HepG2 (cell line): Measurements from ENCODE around the gene IQGAP3. TPM values are rescaled to one million over a fixed set of nuclear protein-coding genes. Genes with fewer than 3 reads are reported as not detected.

Experiments used
- BCL6 ChIP-seq: IDR thresholded peaks from 2 replicates; pipeline ENCODE4 v1.6.1; 2016; ENCODE audit warnings: missing genetic modification reagents, missing compliant biosample characterization
- FOXK1 ChIP-seq: sonication (generic); formaldehyde crosslinking; IDR thresholded peaks from 2 replicates; pipeline ENCODE4 v1.4.0; 2020; ENCODE audit warnings: low read depth, missing genetic modification reagents, borderline replicate concordance
- JUN ChIP-seq: sonication (generic); formaldehyde crosslinking; IDR thresholded peaks from 2 replicates; pipeline ENCODE4 v1.4.0; 2020; ENCODE audit warnings: mild to moderate bottlenecking, missing genetic modification reagents
- KLF6 ChIP-seq: IDR thresholded peaks from 2 replicates; pipeline ENCODE4 v1.8.0; 2016; ENCODE audit warnings: missing biosample characterization, missing genetic modification reagents
- KMT2A ChIP-seq: sonication (generic); formaldehyde crosslinking; IDR thresholded peaks from 2 replicates; pipeline ENCODE4 v1.4.0; 2020; ENCODE audit warnings: missing genetic modification reagents
- MAF1 ChIP-seq: sonication (generic); formaldehyde crosslinking; IDR thresholded peaks from 2 replicates; pipeline ENCODE4 v1.5.0; 2020; ENCODE audit warnings: missing genetic modification reagents, borderline replicate concordance
- MATR3 ChIP-seq: sonication (generic); formaldehyde crosslinking; IDR thresholded peaks from 2 replicates; pipeline ENCODE4 v1.4.0; 2020; ENCODE audit warnings: missing genetic modification reagents
- NR0B2 ChIP-seq: sonication (generic); formaldehyde crosslinking; IDR thresholded peaks from 2 replicates; pipeline ENCODE4 v1.4.0; 2020; ENCODE audit warnings: mild to moderate bottlenecking, missing genetic modification reagents
- SRF ChIP-seq: IDR thresholded peaks from 2 replicates; pipeline ENCODE4 v1.6.1; 2011; ENCODE audit warnings: mild to moderate bottlenecking, low read depth, low read length, moderate library complexity
- TAF15 ChIP-seq: fragments of 200-400 bp; formaldehyde crosslinking; IDR thresholded peaks from one replicate; pipeline ENCODE4 v1.6.1; 2018; ENCODE audit warnings: mild to moderate bottlenecking, low read depth, low read length; ENCODE audit not compliant: poor library complexity, severe bottlenecking
- THYN1 ChIP-seq: sonication (generic); formaldehyde crosslinking; IDR thresholded peaks from 2 replicates; pipeline ENCODE4 v1.8.1; 2023; ENCODE audit warnings: low read depth, mild to moderate bottlenecking, moderate library complexity, missing genetic modification reagents, borderline replicate concordance
- ZFP90 ChIP-seq: sonication (generic); formaldehyde crosslinking; IDR thresholded peaks from 2 replicates; pipeline ENCODE4 v1.8.0; 2022; ENCODE audit warnings: missing genetic modification reagents, mild to moderate bottlenecking, inconsistent platforms, borderline replicate concordance
- ZKSCAN1 ChIP-seq: fragments of 150-350 bp; IDR thresholded peaks from 2 replicates; pipeline ENCODE4 v1.6.1; 2014; ENCODE audit warnings: low read length
- ZNF709 ChIP-seq: sonication (generic); formaldehyde crosslinking; IDR thresholded peaks from 2 replicates; pipeline ENCODE4 v1.5.0; 2020; ENCODE audit warnings: mild to moderate bottlenecking, missing genetic modification reagents
- ZNF891 ChIP-seq: sonication (generic); formaldehyde crosslinking; IDR thresholded peaks from 2 replicates; pipeline ENCODE4 v1.5.0; 2020; ENCODE audit warnings: mild to moderate bottlenecking, missing genetic modification reagents
- polyA plus RNA-seq, 8 experiments: library from polyadenylated mRNA; depleted of rRNA in 3 of 8; stranded (reverse) in 7 of 8; unstranded in 1 of 8; fragments of >200 nt; fragmentation: Illumina TruSeq in 4 of 8; extraction: Trizol in 4 of 8; gene quantifications; 2 replicates each; pipeline versions ENCODE4 v1.2.1 to v1.2.3, GENCODE V29; 2011 to 2016; ENCODE audit warnings: low read depth in 4 of 8, missing spikeins in 1 of 8, mixed read lengths in 1 of 8; ENCODE audit not compliant: insufficient read depth in 1 of 8
- total RNA-seq, 5 experiments: library from RNA; depleted of rRNA; stranded (reverse); fragments of >200 nt; fragmentation: Illumina TruSeq; extraction: Trizol; gene quantifications; 2 replicates each; pipeline ENCODE4 v1.2.3, GENCODE V29; 2016; ENCODE audit warnings: low read depth in 1 of 5
- TF ChIP-seq, protein P1 (sequence below): sonication (generic); formaldehyde crosslinking; IDR thresholded peaks from 2 replicates; pipeline ENCODE4 v1.8.1; 2023; ENCODE audit warnings: missing genetic modification reagents, inconsistent platforms, borderline replicate concordance
- TF ChIP-seq, protein P2 (sequence below), 2 experiments: fragments of 450-650 bp in 1 of 2; sonication (generic) in 1 of 2; formaldehyde crosslinking in 1 of 2; IDR thresholded peaks; 2 replicates each; pipeline versions ENCODE4 v1.6.1 to v1.8.0; 2016 to 2022; ENCODE audit warnings: antibody characterized with exemption in 1 of 2, mild to moderate bottlenecking in 1 of 2, missing genetic modification reagents in 1 of 2
- TF ChIP-seq, protein P3 (sequence below): sonication (generic); formaldehyde crosslinking; IDR thresholded peaks from 2 replicates; pipeline ENCODE4 v1.4.0; 2020; ENCODE audit warnings: missing genetic modification reagents

The IQGAP3 gene
- total and polyA plus RNA-seq, 2 of the 13 experiments (the other 11 are each of a cell fraction or from before 2014, with no cell fraction given) = 13.5 to 14.1 TPM

- TF ChIP-seq, protein P1, sequence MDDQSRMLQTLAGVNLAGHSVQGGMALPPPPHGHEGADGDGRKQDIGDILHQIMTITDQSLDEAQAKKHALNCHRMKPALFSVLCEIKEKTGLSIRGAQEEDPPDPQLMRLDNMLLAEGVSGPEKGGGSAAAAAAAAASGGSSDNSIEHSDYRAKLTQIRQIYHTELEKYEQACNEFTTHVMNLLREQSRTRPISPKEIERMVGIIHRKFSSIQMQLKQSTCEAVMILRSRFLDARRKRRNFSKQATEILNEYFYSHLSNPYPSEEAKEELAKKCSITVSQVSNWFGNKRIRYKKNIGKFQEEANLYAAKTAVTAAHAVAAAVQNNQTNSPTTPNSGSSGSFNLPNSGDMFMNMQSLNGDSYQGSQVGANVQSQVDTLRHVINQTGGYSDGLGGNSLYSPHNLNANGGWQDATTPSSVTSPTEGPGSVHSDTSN (CRISPR knock-in tag) = no peak
- TF ChIP-seq MAF1 (CRISPR knock-in tag) = no peak
- TF ChIP-seq, protein P2, sequence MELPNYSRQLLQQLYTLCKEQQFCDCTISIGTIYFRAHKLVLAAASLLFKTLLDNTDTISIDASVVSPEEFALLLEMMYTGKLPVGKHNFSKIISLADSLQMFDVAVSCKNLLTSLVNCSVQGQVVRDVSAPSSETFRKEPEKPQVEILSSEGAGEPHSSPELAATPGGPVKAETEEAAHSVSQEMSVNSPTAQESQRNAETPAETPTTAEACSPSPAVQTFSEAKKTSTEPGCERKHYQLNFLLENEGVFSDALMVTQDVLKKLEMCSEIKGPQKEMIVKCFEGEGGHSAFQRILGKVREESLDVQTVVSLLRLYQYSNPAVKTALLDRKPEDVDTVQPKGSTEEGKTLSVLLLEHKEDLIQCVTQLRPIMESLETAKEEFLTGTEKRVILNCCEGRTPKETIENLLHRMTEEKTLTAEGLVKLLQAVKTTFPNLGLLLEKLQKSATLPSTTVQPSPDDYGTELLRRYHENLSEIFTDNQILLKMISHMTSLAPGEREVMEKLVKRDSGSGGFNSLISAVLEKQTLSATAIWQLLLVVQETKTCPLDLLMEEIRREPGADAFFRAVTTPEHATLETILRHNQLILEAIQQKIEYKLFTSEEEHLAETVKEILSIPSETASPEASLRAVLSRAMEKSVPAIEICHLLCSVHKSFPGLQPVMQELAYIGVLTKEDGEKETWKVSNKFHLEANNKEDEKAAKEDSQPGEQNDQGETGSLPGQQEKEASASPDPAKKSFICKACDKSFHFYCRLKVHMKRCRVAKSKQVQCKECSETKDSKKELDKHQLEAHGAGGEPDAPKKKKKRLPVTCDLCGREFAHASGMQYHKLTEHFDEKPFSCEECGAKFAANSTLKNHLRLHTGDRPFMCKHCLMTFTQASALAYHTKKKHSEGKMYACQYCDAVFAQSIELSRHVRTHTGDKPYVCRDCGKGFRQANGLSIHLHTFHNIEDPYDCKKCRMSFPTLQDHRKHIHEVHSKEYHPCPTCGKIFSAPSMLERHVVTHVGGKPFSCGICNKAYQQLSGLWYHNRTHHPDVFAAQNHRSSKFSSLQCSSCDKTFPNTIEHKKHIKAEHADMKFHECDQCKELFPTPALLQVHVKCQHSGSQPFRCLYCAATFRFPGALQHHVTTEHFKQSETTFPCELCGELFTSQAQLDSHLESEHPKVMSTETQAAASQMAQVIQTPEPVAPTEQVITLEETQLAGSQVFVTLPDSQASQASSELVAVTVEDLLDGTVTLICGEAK (IDR thresholded peaks at IDR 0.05) = peak; percentile 23; the same call in 1 of the 2 replicates
- TF ChIP-seq, protein P2 (CRISPR knock-in tag; IDR thresholded peaks at IDR 0.05) = peak; percentile 36; the same call in 1 of the 2 replicates
- peak; percentile 73; the same call in 1 of the 2 replicates for TF ChIP-seq NR0B2
- peak; percentile 73; the same call in 1 of the 2 replicates for TF ChIP-seq ZNF891 (CRISPR knock-in tag)
- peak; percentile 68; the same call in 1 of the 2 replicates for TF ChIP-seq KMT2A (CRISPR knock-in tag)
- no peak for TF ChIP-seq ZKSCAN1
- TF ChIP-seq ZFP90 = no peak; the same call in 1 of the 2 replicates
- peak; percentile 43; the same call in 1 of the 2 replicates for TF ChIP-seq KLF6 (CRISPR knock-in tag)
- no peak for TF ChIP-seq TAF15
- TF ChIP-seq FOXK1 = peak; percentile 79
- TF ChIP-seq SRF = no peak
- TF ChIP-seq MATR3 (CRISPR knock-in tag) = no peak
- no peak for TF ChIP-seq ZNF709 (CRISPR knock-in tag)
- TF ChIP-seq BCL6 (CRISPR knock-in tag) = no peak
- no peak for TF ChIP-seq THYN1 (CRISPR knock-in tag)
- TF ChIP-seq, protein P3, sequence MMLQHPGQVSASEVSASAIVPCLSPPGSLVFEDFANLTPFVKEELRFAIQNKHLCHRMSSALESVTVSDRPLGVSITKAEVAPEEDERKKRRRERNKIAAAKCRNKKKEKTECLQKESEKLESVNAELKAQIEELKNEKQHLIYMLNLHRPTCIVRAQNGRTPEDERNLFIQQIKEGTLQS = peak; percentile 9; the same call in 1 of the 2 replicates
- TF ChIP-seq JUN = no peak
These were observed at the start of gene IQGAP3 (continued) for GRCh38 chr1:156571919-156572662.
